HG02885 (cell line): ENCODE data around the gene THRSP.
"Not testable (repeated sequence)": the region's sequence is repeated elsewhere in the genome, so short reads cannot be mapped to it uniquely, and the experiment has no call there.

ENCODE experiments used
- ATAC-seq: cut with Tn5 transposase; IDR thresholded peaks from one replicate; pipeline ENCODE4 v1.9.1; 2021; ENCODE audit warnings: mild to moderate bottlenecking; ENCODE audit not compliant: unreplicated experiment, poor library complexity

THRSP gene

GRCh38 chr11:78061921-78062311 is 1.7 kb upstream of the THRSP start:
- ATAC-seq, result no peak

DNA sequence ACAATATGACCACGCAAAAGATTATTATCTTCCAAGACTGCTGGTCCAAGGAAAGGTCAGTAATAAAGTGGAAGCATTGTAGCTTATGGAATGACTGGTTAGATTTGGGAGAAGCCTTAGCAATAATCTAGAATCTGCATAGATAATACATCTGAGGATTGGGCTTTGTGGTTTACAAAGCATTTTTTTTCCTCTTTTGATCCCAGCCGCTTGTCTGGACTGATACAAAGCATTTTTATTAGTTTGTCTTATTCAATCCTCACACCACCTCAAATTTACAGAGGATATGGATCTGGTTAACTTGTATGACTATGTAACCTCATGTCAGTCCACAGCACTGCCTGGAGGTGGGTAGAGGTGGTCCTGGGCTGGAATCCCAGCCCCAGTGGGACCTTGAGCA is 990 bp upstream of the THRSP start:
- ATAC-seq, result no peak

- no peak for ATAC-seq
These were observed 1.5 kb downstream of the THRSP start for GRCh38 chr11:78065203-78065602.

GRCh38 chr11:78066471-78066870 is 2.8 kb downstream of the THRSP start:
- no peak for ATAC-seq

DNA sequence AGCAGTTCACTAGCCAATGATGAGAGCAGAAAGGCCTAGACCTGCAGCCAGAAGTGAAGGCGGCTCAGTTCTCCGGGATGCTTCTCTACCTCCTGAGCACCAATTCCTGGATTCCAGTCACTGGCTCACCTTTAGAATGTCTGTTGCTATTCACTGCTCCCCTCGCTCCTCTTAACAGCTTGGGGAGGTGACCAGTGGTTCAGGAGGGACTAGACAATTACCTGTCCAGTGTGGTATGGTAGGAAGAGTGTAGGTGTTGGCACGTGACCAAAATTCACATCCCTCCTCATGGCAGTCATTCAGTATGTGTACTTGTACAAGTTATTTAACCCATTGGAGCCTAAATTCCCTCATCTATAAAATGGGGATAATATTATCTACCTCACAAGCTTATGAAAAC is 4.0 kb downstream of the THRSP start:
- no peak for ATAC-seq

GRCh38 chr11:78069465-78069864 is 5.8 kb downstream of the THRSP start:
- ATAC-seq, result no peak

GRCh38 chr11:78070621-78071020 is 7.0 kb downstream of the THRSP start:
- ATAC-seq, result no peak

DNA sequence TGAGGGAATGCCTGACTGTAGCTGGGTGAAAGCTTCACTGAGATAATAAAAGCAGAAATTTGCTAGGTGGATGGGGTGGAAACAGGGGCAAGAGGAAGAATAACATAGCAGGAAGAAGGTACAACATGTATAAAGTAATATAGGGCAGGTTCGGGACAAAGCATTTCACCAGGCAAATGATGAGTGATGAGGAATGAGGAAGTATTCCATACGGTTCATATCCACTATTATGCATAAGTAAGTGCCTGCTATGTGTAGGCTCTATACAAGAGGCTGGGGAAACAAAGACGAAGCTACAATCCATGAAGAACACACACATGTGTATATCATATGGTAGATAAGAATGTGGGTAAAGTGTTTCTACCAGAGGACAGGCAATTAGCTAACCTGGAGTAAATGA is 8.1 kb downstream of the THRSP start:
- no peak for ATAC-seq

- no peak for ATAC-seq
These were observed 8.8 kb downstream of the THRSP start for GRCh38 chr11:78072455-78072854.

DNA sequence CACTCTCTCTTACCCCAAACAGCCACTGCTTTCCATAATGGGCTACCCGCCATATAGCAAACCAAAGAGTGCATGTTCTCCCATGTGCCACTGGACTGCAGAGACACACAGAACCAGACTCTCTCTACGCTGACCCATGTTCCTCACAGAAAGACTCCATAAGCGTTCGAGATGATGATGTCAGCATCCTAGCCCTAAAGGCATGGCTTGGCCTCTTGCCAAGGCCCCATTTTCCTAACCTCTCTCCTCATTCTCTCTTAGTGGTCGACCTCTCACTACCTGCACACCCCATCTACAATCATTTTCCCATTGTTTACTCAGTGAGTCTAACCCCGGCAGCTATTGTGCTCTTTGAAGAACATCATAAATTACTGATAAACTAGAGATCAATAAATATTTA is 11.1 kb downstream of the THRSP start:
- no peak for ATAC-seq

DNA sequence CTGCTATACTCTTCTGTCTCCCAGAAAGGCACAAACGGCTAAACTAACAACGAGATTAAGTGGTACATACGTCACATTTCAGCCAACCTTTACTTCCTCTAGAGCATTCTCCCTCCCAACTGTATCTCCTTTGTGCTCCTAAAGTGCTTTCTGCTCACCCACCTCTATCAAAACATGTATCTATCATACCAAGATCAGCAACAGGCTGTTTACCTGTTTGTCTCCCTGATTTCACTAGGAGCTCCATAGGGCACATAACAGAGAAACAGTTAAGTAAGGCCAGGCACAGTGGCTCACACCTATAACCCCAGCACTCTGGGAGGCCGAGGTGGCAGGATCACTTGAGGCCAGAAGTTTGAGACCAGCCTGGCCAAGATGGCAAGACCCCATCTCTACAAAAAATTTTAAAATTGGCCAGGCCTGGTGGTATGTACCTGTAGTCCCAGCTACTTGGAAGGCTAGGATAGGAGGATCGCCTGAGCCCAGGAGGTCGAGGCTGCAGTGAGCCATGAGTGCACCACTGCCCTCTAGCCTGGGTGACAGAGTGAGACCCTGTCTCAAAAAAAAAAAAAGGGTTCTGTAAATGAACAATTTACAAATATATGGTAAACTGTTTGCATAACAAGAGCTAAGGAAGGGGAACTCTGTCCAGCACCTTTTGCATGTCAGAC is 13.2 kb downstream of the THRSP start:
- ATAC-seq, result no peak

- not testable (repeated sequence) for ATAC-seq
These were observed 13.9 kb downstream of the THRSP start for GRCh38 chr11:78077592-78077991.

DNA sequence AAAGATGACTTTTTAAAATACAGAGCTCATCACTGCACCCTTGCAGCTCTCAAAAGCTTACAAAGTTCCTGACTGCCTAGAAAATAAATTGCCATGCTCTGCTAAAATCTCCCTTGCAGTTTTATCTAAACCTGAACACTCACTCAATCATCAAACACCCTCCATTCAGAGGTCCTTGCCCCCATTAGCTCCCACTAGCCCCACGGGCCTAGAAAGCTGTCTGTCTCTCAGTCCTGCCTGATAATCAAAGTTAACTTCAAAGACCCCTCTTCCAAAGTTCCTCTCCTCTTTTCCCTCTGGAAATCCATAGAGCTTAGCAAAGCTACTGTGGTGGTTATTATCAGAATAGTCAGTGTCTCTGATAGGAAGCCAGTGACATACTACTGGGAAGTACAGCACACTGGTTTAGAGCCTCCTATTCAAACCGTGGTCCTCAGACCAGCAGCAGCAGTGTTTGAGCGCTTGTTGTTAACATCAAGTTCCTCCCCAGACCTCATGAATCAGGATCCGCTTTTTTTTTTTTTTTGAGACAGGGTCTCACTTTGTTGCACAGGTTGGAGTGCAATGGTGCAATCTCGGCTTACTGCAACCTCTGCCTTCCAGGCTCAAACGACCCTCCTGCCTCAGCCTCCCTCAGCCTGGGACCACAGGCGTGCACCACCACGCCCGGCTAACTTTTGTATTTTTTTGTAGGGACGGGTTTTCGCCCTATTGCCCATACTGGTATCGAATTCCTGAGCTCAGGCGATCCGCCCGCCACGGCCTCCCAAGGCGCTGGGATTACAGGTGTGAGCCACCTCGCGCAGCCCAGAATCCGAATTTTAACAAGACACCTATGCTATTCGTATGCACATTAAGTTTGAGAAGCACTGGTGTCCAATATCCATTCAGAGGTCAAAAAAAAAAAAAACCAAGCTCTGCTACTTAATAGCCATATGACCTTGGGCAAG is 14.8 kb downstream of the THRSP start:
- ATAC-seq, result no peak

- peak; percentile 88 for ATAC-seq
These were observed 15.8 kb downstream of the THRSP start, which contains the start of gene NDUFC2 for GRCh38 chr11:78079232-78080083. Gene NDUFC2, minus strand, starts transcription at chr11:78079862. Its CDS starts 118 bp downstream, at chr11:78079744.

DNA sequence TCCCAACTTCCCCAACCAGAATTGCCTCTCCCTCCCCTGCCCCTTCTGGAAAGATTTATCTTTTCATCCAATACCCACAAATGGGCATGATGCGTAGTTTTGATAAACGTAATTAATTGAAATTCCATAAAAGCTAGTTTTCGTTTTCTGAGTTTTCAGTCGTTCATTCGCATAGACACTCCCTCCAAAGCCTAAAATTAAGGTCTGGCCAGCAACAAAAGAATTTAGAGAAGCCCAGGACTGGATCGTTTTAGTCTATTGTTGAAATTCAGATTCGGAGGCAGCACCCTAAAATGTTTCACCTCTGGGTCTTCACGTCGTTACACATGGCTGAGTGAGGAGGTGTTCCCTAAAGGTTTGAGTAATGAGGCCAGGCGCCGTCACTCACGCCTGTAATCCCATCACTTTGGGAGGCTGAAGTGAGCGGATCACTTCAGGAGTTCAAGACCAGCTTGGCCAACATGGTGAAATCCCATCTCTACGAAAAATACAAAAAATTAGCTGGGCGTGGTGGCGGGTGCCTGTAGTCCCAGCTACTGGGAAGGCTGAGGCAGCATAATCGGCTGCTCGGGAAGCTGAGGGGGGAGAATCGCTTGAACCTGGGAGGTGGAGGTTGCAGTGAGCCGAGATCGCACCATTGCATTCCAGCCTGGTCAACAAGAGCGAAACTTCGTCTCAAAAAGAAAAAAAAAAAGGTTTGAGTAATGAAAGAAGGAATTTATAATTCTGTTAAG is 16.6 kb downstream of the THRSP start:
- no peak for ATAC-seq

DNA sequence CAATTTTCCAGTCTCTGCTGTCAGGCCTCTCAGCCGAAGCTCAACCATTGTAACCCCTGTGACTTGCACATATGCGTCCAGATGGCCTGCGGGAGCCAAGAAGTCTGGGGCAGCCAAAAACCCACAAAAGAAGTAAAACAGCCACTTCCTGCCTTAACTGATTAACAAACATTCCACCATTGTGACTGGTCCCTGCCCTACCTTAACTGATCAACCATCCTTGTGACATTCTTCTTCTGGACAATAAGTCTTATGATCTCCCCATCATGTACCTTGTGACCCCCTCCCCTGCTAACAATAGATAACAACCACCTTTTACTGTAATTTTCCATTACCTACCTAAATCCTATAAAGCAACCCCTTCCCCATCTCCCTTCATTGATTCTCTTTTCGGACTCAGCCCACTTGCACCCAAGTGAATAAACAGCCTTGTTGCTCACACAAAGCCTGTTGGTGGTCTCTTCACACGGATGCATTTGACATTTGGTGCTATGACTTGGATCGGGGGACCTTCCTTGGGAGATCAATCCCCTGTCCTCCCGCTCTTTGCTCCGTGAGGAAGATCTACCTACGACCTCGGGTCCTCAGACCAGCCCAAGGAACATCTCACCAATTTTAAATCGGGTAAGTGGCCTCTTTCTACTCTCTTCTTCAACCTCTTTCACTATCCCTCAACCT is 17.3 kb downstream of the THRSP start:
- no peak for ATAC-seq

DNA sequence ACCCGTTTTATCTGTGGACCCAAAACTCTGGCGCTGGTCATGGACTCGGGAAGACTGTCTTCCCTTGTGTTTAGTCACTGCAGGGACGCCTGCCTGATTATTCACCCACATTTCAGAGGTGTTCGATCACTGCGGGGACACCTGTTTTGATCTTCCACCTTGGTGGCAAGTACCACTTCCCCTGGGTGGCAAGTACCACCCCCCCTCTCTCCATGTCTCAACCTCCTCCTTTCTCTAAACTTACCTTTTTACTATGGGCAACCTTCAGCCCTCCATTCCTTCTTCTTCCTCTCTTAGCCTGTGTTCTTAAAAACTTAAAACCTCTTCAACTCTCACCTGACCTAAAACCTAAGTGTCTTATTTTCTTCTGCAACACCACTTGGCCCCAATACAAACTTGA is 17.9 kb downstream of the THRSP start:
- no peak for ATAC-seq

GRCh38 chr11:78082146-78082545 is 18.5 kb downstream of the THRSP start:
- no peak for ATAC-seq

DNA sequence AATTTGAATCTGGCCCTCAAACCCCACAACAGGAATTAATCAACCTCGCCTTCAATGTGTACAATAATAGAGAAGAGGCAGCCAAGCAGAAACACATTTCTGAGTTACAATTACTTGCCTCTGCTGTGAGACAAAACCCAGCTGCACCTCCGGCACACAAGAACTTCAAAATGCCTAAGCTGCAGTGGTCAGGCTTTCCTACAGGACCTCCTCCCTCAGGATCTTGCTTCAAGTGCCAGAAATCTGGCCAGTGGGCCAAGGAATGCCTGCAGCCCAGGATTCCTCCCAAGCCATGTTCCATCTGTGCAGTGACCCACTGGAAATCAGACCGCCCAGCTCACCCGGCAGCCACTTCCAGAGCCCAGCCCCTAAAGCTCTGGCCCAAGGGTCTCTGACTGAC is 19.4 kb downstream of the THRSP start:
- ATAC-seq, result no peak
